Fibroblast of lung (primary cell): Measurements from ENCODE around the gene C1orf167. TPM values are rescaled to one million over a fixed set of nuclear protein-coding genes. Genes with fewer than 3 reads are reported as not detected.

ENCODE experiments used
- DNase-seq, 2 donors: peaks; one replicate each; pipeline versions ENCODE4 v3.0.0 to v3.0.0-alpha.2; 2010; ENCODE audit warnings: low read depth in 2 of 2
- H2AFZ ChIP-seq: 2 replicates; pipeline ENCODE4 v1.5.1; 2012; ENCODE audit warnings: low read length, control low read depth, inconsistent platforms
- H3K27ac ChIP-seq: 2 replicates; pipeline ENCODE4 v1.5.1; 2011; ENCODE audit warnings: low read length, control low read depth; ENCODE audit not compliant: insufficient read depth
- H3K27me3 ChIP-seq: 2 replicates; pipeline ENCODE4 v1.5.1; 2011; ENCODE audit warnings: mild to moderate bottlenecking, low read length; ENCODE audit not compliant: control insufficient read depth, insufficient read depth
- H3K36me3 ChIP-seq: 2 replicates; pipeline ENCODE4 v1.5.1; 2011; ENCODE audit warnings: low read length; ENCODE audit not compliant: control insufficient read depth, insufficient read depth
- H3K4me1 ChIP-seq: 2 replicates; pipeline ENCODE4 v1.5.1; 2011; ENCODE audit warnings: low read length; ENCODE audit not compliant: control insufficient read depth, insufficient read depth; ENCODE audit errors: extremely low read depth
- H3K4me2 ChIP-seq: 2 replicates; pipeline ENCODE4 v1.5.1; 2011; ENCODE audit warnings: low read length, control low read depth; ENCODE audit not compliant: insufficient read depth; ENCODE audit errors: extremely low read depth
- H3K4me3 ChIP-seq, 4 experiments: fragments of 200-600 bp in 1 of 4; sonication (generic) in 1 of 4; replicated peaks in 1 of 4; 2 replicates each; pipeline ENCODE4 v1.5.1; 2011 to 2016; ENCODE audit warnings: low read length in 4 of 4, low read depth in 3 of 4, mild to moderate bottlenecking in 3 of 4, control low read depth in 2 of 4, inconsistent platforms in 1 of 4, mixed read lengths in 1 of 4; ENCODE audit not compliant: insufficient read depth in 1 of 4; ENCODE audit errors: control extremely low read depth in 1 of 4
- H3K79me2 ChIP-seq: 2 replicates; pipeline ENCODE4 v1.5.1; 2012; ENCODE audit warnings: mild to moderate bottlenecking, low read length, inconsistent platforms; ENCODE audit not compliant: control insufficient read depth, insufficient read depth
- H3K9ac ChIP-seq: 2 replicates; pipeline ENCODE4 v1.5.1; 2011; ENCODE audit warnings: mild to moderate bottlenecking, low read length, control low read depth; ENCODE audit not compliant: insufficient read depth
- H3K9me3 ChIP-seq: 2 replicates; pipeline ENCODE4 v1.5.1; 2012; ENCODE audit warnings: low read depth, low read length; ENCODE audit not compliant: control insufficient read depth, insufficient read depth
- H4K20me1 ChIP-seq: 2 replicates; pipeline ENCODE4 v1.5.1; 2011; ENCODE audit warnings: low read length; ENCODE audit not compliant: control insufficient read depth, insufficient read depth; ENCODE audit errors: extremely low read depth
- EZH2 ChIP-seq: IDR thresholded peaks from 2 replicates; pipeline ENCODE4 v1.5.1; 2012; ENCODE audit warnings: low read length, control low read depth, mild to moderate bottlenecking; ENCODE audit errors: missing control alignments
- polyA plus RNA-seq, 2 donors: library from polyadenylated mRNA; depleted of rRNA in 1 of 2; stranded (reverse) in 1 of 2; unstranded in 1 of 2; fragments of >200 nt; gene quantifications; 2 replicates each; pipeline ENCODE4 v1.2.1, GENCODE V29; 2011 to 2012; ENCODE audit warnings: missing spikeins in 1 of 2
- total RNA-seq: library from RNA; depleted of rRNA; stranded (reverse); fragments of >200 nt; gene quantifications from 2 replicates; pipeline ENCODE4 v1.2.1, GENCODE V29; 2014
- TF ChIP-seq, protein P1 (sequence below), 2 donors: IDR thresholded peaks in 1 of 2; conservative IDR thresholded peaks in 1 of 2; 1 replicate in 1 of 2; 2 replicates in 1 of 2; pipeline ENCODE4 v1.5.1; 2011 to 2012; ENCODE audit warnings: low read length in 2 of 2, control low read depth in 1 of 2, inconsistent platforms in 1 of 2, low read depth in 1 of 2, mild to moderate bottlenecking in 1 of 2

The C1orf167 gene
- total and polyA plus RNA-seq, 2 donors (not counting 1 experiment from before 2014, with no cell fraction given), result 0.39 to 0.99 TPM

DNA sequence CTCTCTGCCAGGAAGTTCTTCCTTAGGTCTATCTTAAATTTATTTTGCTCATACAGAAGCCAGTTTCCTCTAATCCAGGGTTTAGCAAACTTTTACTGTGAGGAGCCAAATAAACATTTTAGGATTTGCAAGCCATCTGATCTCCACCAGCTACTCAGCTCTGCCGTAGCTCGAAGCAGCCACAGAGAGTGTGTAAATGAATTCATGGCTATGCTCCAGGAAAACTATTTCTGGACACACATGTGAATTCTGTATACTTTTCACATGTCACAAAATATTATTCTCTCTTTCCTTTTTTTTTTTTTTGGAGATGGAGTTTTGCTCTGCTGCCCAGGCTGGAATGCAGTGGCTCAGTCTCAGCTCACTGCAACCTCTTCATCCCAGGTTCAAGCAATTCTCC, 39.5 kb upstream of the C1orf167 start:
- Histone ChIP-seq H2AFZ (no peak overlapping the region), H3K27me3 (peaks cover 5% of the 10 kb centered on the region), H4K20me1 (no peaks in the 10 kb centered on the region), H3K36me3 (no peaks in the 10 kb centered on the region), H3K79me2 (no peaks in the 10 kb centered on the region), H3K4me3 (no peak overlapping the region), H3K9me3 (no peaks in the 10 kb centered on the region), H3K4me1 (no peaks in the 10 kb centered on the region), H3K9ac (no peak overlapping the region), H3K27ac (no peak overlapping the region), H3K4me2 (no peak overlapping the region)
- no peak for DNase-seq
- TF ChIP-seq, protein P1, sequence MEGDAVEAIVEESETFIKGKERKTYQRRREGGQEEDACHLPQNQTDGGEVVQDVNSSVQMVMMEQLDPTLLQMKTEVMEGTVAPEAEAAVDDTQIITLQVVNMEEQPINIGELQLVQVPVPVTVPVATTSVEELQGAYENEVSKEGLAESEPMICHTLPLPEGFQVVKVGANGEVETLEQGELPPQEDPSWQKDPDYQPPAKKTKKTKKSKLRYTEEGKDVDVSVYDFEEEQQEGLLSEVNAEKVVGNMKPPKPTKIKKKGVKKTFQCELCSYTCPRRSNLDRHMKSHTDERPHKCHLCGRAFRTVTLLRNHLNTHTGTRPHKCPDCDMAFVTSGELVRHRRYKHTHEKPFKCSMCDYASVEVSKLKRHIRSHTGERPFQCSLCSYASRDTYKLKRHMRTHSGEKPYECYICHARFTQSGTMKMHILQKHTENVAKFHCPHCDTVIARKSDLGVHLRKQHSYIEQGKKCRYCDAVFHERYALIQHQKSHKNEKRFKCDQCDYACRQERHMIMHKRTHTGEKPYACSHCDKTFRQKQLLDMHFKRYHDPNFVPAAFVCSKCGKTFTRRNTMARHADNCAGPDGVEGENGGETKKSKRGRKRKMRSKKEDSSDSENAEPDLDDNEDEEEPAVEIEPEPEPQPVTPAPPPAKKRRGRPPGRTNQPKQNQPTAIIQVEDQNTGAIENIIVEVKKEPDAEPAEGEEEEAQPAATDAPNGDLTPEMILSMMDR (conservative IDR thresholded peaks at IDR 0.05 in 1 of 2, IDR thresholded peaks at IDR 0.05 in 1 of 2; ENCODE audit: low read depth in 1 of 2, low read length in 2 of 2), result no peak
- no peak for TF ChIP-seq EZH2

DNA sequence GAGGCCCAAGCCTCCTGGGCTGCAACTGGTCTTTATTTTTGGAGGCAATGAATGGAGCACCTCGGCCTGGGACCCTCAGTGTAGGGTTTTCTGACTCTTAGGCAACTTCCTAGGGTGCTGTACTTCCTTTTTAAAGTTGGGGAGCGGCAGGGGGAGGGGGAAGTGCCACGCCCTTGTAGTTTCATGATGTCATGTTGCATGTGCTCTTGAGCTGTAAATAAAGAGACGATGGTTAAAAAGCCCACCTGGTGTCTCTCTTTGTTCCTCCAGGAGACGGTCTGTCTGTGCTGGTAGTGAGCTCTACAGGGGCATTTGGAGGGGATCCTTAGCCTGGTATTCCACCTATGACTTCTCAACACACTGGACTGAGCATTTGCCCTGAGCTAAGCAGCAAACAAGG, 36.4 kb upstream of the C1orf167 start:
- H3K27me3 ChIP-seq, result peaks cover 5% of the 10 kb centered on the region
- H4K20me1 ChIP-seq, result no peaks in the 10 kb centered on the region
- no peak overlapping the region for H3K4me3 ChIP-seq
- no peak for DNase-seq
- H2AFZ ChIP-seq, result no peak overlapping the region
- H3K9me3 ChIP-seq, result no peaks in the 10 kb centered on the region
- no peak for TF ChIP-seq EZH2
- TF ChIP-seq, protein P1 (conservative IDR thresholded peaks at IDR 0.05 in 1 of 2, IDR thresholded peaks at IDR 0.05 in 1 of 2; ENCODE audit: low read depth in 1 of 2, low read length in 2 of 2), result no peak
- no peak overlapping the region for H3K27ac ChIP-seq
- H3K79me2 ChIP-seq, result no peaks in the 10 kb centered on the region
- H3K9ac ChIP-seq, result no peak overlapping the region
- no peak overlapping the region for H3K4me2 ChIP-seq
- no peaks in the 10 kb centered on the region for H3K36me3 ChIP-seq
- peaks cover 3% of the 10 kb centered on the region for H3K4me1 ChIP-seq

DNA sequence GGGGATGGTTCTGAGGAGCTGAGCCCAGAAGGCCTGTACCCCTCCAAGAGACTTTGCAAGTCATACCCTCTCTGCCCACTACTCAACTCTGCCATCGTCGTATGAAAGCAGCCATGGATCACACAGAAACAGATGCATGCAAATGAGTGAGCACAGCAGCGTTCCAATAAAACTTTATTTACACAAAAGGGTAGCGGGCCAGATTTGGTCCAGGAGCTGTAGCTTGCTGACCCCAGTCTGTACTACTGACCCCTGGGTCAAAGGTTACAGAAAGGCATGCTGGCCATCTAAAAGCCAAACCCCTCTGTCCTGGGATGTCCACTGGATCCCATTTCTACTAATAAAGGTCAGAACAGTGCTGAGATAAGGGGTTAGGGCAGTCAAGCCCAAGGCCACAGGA, 34.9 kb upstream of the C1orf167 start:
- Histone ChIP-seq H3K9ac (no peak overlapping the region), H4K20me1 (no peaks in the 10 kb centered on the region), H3K4me3 (no peak overlapping the region), H3K4me2 (no peak overlapping the region), H3K4me1 (peaks cover 6% of the 10 kb centered on the region), H3K79me2 (no peaks in the 10 kb centered on the region), H2AFZ (no peak overlapping the region), H3K9me3 (no peaks in the 10 kb centered on the region), H3K27ac (no peak overlapping the region), H3K36me3 (no peaks in the 10 kb centered on the region), H3K27me3 (no peaks in the 10 kb centered on the region)
- TF ChIP-seq EZH2, result no peak
- TF ChIP-seq, protein P1 (conservative IDR thresholded peaks at IDR 0.05 in 1 of 2, IDR thresholded peaks at IDR 0.05 in 1 of 2; ENCODE audit: low read depth in 1 of 2, low read length in 2 of 2), result no peak
- DNase-seq, result no peak
